ENCODE results near the gene NUP188. TPM values are rescaled to one million over a fixed set of nuclear protein-coding genes. Genes with fewer than 3 reads are reported as not detected.

Gene NUP188
- total and polyA plus RNA-seq, 2 of the 13 experiments (the other 11 are each of a cell fraction or from before 2014, with no cell fraction given) = 28.0 to 38.5 TPM

DNA sequence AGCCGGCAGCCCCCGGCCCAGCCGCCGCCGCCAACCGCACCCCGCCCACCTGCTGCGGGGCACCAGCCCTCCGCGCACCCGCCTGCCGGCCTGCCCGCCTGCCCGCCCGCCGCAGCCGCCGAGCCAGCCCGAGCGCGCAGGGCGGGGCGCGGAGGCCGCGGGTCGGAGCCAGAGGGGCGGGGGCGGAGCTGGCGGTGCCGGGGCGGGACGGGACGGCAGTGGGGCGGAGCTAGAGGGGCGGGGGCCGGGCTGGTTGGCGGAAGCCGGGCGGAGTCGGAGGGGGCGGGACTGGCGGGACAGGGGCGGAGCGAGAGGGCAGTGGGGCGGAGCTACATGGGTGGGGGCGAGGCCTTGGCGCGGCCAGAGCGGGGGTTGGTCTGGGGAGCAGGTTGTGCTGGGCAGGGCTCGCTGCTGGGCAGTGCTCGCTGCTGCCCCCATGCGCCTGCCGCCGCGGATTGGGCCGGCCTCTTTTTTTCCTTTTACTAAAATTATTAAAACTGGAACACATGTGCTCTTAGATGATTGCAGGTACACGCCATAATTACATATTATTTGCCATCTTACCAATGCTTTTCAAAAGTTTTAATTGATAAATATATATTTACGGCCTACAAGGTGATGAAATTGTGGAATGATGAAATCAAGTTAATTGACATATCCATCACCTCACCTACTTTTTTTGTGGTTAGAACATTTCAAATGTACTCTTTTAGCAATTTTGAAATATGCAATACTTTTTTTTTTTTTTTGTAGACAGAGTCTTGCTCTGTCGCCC lies 80.9 kb downstream of the NUP188 start, which contains the start of gene SH3GLB2 (continued):
- TF ChIP-seq KDM5B (CRISPR knock-in tag; IDR thresholded peaks at IDR 0.05; ENCODE audit: borderline replicate concordance) (no peak), ONECUT2 (CRISPR knock-in tag; IDR thresholded peaks at IDR 0.05) (no peak), ZNF737 (CRISPR knock-in tag; IDR thresholded peaks at IDR 0.05; ENCODE audit: borderline replicate concordance) (no peak), U2AF1 (optimal IDR thresholded peaks at IDR 0.05; ENCODE audit: low read depth, low read length) (no peak), GTF3A (CRISPR knock-in tag; conservative IDR thresholded peaks at IDR 0.05) (no peak), ZNF24 (IDR thresholded peaks at IDR 0.05) (no peak), SKIL (CRISPR knock-in tag; IDR thresholded peaks at IDR 0.05; ENCODE audit: borderline replicate concordance) (no peak), ZXDC (CRISPR knock-in tag; IDR thresholded peaks at IDR 0.05) (no peak), ZBTB20 (CRISPR knock-in tag; IDR thresholded peaks at IDR 0.05; ENCODE audit: borderline replicate concordance, low read depth) (no peak), SIX4 (CRISPR knock-in tag; IDR thresholded peaks at IDR 0.05) (no peak), THYN1 (CRISPR knock-in tag; IDR thresholded peaks at IDR 0.05; ENCODE audit: borderline replicate concordance, low read depth) (no peak), HNRNPLL (IDR thresholded peaks at IDR 0.05; ENCODE audit: low read depth, low read length, poor library complexity, severe bottlenecking) (no peak), ZSCAN30 (CRISPR knock-in tag; IDR thresholded peaks at IDR 0.05) (no peak), ZNF121 (CRISPR knock-in tag; IDR thresholded peaks at IDR 0.05) (no peak), TRIM24 (CRISPR knock-in tag; IDR thresholded peaks at IDR 0.05) (no peak)
- TF ChIP-seq, protein P1, sequence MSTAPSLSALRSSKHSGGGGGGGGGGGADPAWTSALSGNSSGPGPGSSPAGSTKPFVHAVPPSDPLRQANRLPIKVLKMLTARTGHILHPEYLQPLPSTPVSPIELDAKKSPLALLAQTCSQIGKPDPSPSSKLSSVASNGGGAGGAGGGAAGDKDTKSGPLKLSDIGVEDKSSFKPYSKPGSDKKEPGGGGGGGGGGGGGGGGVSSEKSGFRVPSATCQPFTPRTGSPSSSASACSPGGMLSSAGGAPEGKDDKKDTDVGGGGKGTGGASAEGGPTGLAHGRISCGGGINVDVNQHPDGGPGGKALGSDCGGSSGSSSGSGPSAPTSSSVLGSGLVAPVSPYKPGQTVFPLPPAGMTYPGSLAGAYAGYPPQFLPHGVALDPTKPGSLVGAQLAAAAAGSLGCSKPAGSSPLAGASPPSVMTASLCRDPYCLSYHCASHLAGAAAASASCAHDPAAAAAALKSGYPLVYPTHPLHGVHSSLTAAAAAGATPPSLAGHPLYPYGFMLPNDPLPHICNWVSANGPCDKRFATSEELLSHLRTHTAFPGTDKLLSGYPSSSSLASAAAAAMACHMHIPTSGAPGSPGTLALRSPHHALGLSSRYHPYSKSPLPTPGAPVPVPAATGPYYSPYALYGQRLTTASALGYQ (CRISPR knock-in tag; IDR thresholded peaks at IDR 0.05) = no peak
- TF ChIP-seq, protein P2, sequence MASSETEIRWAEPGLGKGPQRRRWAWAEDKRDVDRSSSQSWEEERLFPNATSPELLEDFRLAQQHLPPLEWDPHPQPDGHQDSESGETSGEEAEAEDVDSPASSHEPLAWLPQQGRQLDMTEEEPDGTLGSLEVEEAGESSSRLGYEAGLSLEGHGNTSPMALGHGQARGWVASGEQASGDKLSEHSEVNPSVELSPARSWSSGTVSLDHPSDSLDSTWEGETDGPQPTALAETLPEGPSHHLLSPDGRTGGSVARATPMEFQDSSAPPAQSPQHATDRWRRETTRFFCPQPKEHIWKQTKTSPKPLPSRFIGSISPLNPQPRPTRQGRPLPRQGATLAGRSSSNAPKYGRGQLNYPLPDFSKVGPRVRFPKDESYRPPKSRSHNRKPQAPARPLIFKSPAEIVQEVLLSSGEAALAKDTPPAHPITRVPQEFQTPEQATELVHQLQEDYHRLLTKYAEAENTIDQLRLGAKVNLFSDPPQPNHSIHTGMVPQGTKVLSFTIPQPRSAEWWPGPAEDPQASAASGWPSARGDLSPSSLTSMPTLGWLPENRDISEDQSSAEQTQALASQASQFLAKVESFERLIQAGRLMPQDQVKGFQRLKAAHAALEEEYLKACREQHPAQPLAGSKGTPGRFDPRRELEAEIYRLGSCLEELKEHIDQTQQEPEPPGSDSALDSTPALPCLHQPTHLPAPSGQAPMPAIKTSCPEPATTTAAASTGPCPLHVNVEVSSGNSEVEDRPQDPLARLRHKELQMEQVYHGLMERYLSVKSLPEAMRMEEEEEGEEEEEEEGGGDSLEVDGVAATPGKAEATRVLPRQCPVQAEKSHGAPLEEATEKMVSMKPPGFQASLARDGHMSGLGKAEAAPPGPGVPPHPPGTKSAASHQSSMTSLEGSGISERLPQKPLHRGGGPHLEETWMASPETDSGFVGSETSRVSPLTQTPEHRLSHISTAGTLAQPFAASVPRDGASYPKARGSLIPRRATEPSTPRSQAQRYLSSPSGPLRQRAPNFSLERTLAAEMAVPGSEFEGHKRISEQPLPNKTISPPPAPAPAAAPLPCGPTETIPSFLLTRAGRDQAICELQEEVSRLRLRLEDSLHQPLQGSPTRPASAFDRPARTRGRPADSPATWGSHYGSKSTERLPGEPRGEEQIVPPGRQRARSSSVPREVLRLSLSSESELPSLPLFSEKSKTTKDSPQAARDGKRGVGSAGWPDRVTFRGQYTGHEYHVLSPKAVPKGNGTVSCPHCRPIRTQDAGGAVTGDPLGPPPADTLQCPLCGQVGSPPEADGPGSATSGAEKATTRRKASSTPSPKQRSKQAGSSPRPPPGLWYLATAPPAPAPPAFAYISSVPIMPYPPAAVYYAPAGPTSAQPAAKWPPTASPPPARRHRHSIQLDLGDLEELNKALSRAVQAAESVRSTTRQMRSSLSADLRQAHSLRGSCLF (CRISPR knock-in tag; IDR thresholded peaks at IDR 0.05; ENCODE audit: borderline replicate concordance) = no peak

All from HepG2 (cell line).